GM12878 (cell line): ENCODE data around the gene MPDZ. TPM values are rescaled to one million over a fixed set of nuclear protein-coding genes. Genes with fewer than 3 reads are reported as not detected.

Source experiments
- ATAC-seq: fragments of 200-7000 bp; cut with Tn5 transposase; 3 replicates; pipeline ENCODE4 v1.9.1; 2020; ENCODE audit warnings: mild to moderate bottlenecking, moderate library complexity
- BruUV-seq: library from RNA; stranded (reverse); fragments of 400-500 nt; replicated peaks from 2 replicates; lab custom pipeline; 2021; lab: Mats Ljungman, UMichigan
- CTCF ChIA-PET: fragments of 300-600 bp; sonication (Branson Sonifier 250); formaldehyde crosslinking; extraction: SDS; loops from one replicate; lab custom pipeline; 2021; ENCODE audit warnings: inconsistent platforms; lab: Yijun Ruan, JAX
- POLR2A ChIA-PET: fragments of 350-600 bp; formaldehyde crosslinking; extraction: SDS; loops from one replicate; lab custom pipeline; 2021; ENCODE audit warnings: inconsistent platforms; lab: Charles Lee
- RAD21 ChIA-PET: fragments of 300-600 bp; sonication (Branson Sonifier 250); formaldehyde crosslinking; loops from one replicate; lab custom pipeline; 2023; ENCODE audit warnings: antibody characterized with exemption; ENCODE audit not compliant: unreplicated experiment; lab: Charles Lee
- SMC1A ChIA-PET: fragments of 300-600 bp; sonication (Branson Sonifier 250); formaldehyde crosslinking; loops from one replicate; lab custom pipeline; 2023; ENCODE audit not compliant: unreplicated experiment, uncharacterized antibody; lab: Charles Lee
- DNase-seq: peaks from one replicate; pipeline ENCODE4 v3.0.0-alpha.2; 2011; ENCODE audit warnings: low read depth, low spot score
- FAIRE-seq: peaks from 3 replicates; lab custom pipeline; 2011; peaks lifted over from hg19 to GRCh38; lab: Jason Lieb, UNC
- H2AFZ ChIP-seq: 2 replicates; pipeline ENCODE4 v1.6.0; 2011; ENCODE audit warnings: low read depth, low read length, control low read depth; ENCODE audit not compliant: control insufficient read depth
- H3K27ac ChIP-seq: 2 replicates; pipeline ENCODE4 v1.5.1; 2011; ENCODE audit warnings: control low read depth; ENCODE audit not compliant: control insufficient read depth, insufficient read depth
- H3K27me3 ChIP-seq, 2 experiments: replicated peaks in 1 of 2; 2 replicates each; pipeline versions ENCODE4 v1.6.0 to v1.6.1; 2011; ENCODE audit warnings: low read length in 1 of 2; ENCODE audit not compliant: control insufficient read depth in 2 of 2, insufficient read depth in 2 of 2
- H3K36me3 ChIP-seq, 2 experiments: 2 replicates each; pipeline ENCODE4 v1.5.1; 2011; ENCODE audit warnings: low read length in 1 of 2; ENCODE audit not compliant: control insufficient read depth in 2 of 2, insufficient read depth in 2 of 2
- H3K4me1 ChIP-seq: 2 replicates; pipeline ENCODE4 v1.6.1; 2011; ENCODE audit warnings: mild to moderate bottlenecking, low read length, moderate library complexity, mixed read lengths; ENCODE audit not compliant: control insufficient read depth, insufficient read depth
- H3K4me2 ChIP-seq: 2 replicates; pipeline ENCODE4 v1.6.0; 2011; ENCODE audit warnings: control low read depth; ENCODE audit not compliant: control insufficient read depth, insufficient read depth
- H3K4me3 ChIP-seq: fragments of 200-600 bp; sonication (generic); 2 replicates; pipeline ENCODE4 v1.5.1; 2016
- H3K79me2 ChIP-seq: 2 replicates; pipeline ENCODE4 v1.6.0; 2011; ENCODE audit warnings: low read length; ENCODE audit not compliant: control insufficient read depth, insufficient read depth
- H3K9ac ChIP-seq: 2 replicates; pipeline ENCODE4 v1.8.0; 2011; ENCODE audit warnings: low read length, control low read depth, mixed read lengths; ENCODE audit not compliant: control insufficient read depth, insufficient read depth
- H3K9me3 ChIP-seq: replicated peaks from 3 replicates; pipeline ENCODE4 v1.5.1; 2011; ENCODE audit warnings: mild to moderate bottlenecking, low read length; ENCODE audit not compliant: control insufficient read depth, insufficient read depth
- H4K20me1 ChIP-seq: 2 replicates; pipeline ENCODE4 v1.6.0; 2011; ENCODE audit not compliant: control insufficient read depth, insufficient read depth
- CREB1 ChIP-seq: IDR thresholded peaks from 2 replicates; pipeline ENCODE4 v1.6.1; 2012; ENCODE audit warnings: low read depth, mild to moderate bottlenecking, inconsistent platforms
- GATAD2B ChIP-seq: fragments of 450-650 bp; conservative IDR thresholded peaks from 2 replicates; pipeline ENCODE4 v1.6.1; 2017; ENCODE audit warnings: low read depth, mild to moderate bottlenecking, moderate library complexity
- IRF4 ChIP-seq: IDR thresholded peaks from 2 replicates; pipeline ENCODE4 v1.6.1; 2011; ENCODE audit warnings: low read depth, low read length
- JUND ChIP-seq: IDR thresholded peaks from 2 replicates; pipeline ENCODE4 v1.6.1; 2012; ENCODE audit warnings: low read depth, mild to moderate bottlenecking, low read length, improper control_type of control experiment, moderate library complexity
- PKNOX1 ChIP-seq: fragments of 450-650 bp; IDR thresholded peaks from 2 replicates; pipeline ENCODE4 v1.6.1; 2016; ENCODE audit warnings: mild to moderate bottlenecking
- RBBP5 ChIP-seq: fragments of 200-600 bp; sonication (generic); conservative IDR thresholded peaks from 2 replicates; pipeline ENCODE4 v1.6.1; 2016
- RELA ChIP-seq: fragments of 450-650 bp; IDR thresholded peaks from 2 replicates; pipeline ENCODE4 v1.8.0; 2014; ENCODE audit warnings: borderline replicate concordance; ENCODE audit not compliant: partially characterized antibody
- SKIL ChIP-seq: fragments of 450-650 bp; IDR thresholded peaks from 2 replicates; pipeline ENCODE4 v1.6.1; 2017; ENCODE audit warnings: mild to moderate bottlenecking, low read depth, inconsistent platforms; ENCODE audit not compliant: poor library complexity, severe bottlenecking
- STAT3 ChIP-seq: IDR thresholded peaks from 2 replicates; pipeline ENCODE4 v1.6.1; 2011; ENCODE audit warnings: low read depth, low read length, improper control_type of control experiment
- WGBS: methylation state at CpG from one replicate; pipeline ENCODE4 v1.1.6; 2016; ENCODE audit warnings: low lambda C conversion rate; ENCODE audit not compliant: insufficient replicate concordance, insufficient coverage; ENCODE audit errors: missing lambda C conversion rate; 5-methylcytosine and 5-hydroxymethylcytosine counted together
- in situ Hi-C: fragments of 300-500 bp; cut with MboI; formaldehyde crosslinking; loops from 9 replicates; pipeline ENCODE4 v1.14.3; 2018; ENCODE audit warnings: mixed read lengths
- intact Hi-C: fragments of 100-400 bp; cut with micrococcal nuclease; formaldehyde crosslinking; loops from one replicate; pipeline ENCODE4 v1.14.2; 2022; ENCODE audit not compliant: unreplicated experiment
- polyA plus RNA-seq, 11 experiments: library from polyadenylated mRNA; depleted of rRNA in 4 of 11; unstranded in 6 of 11; stranded (reverse) in 5 of 11; fragments of >200 nt; fragmentation: Nextera tagmentation in 4 of 11; fragmentation: Illumina TruSeq in 1 of 11; extraction: Ambion mirVana in 4 of 11; extraction: Trizol in 1 of 11; gene quantifications; 1 replicate in 1 of 11; 2 replicates in 10 of 11; pipeline versions ENCODE4 v1.2.1 to v1.2.3, GENCODE V29; 2011 to 2016; ENCODE audit warnings: inconsistent platforms in 2 of 11, missing spikeins in 2 of 11, low read depth in 1 of 11
- total RNA-seq, 4 experiments: library from RNA; depleted of rRNA in 3 of 4; stranded (reverse); fragments of >200 nt in 3 of 4; fragmentation: Illumina TruSeq in 1 of 4; extraction: Trizol in 1 of 4; gene quantifications; 2 replicates each; pipeline versions ENCODE4 v1.2.1 to v1.2.3, GENCODE V29; 2013 to 2021

MPDZ gene
- total and polyA plus RNA-seq, 10 of the 15 experiments (the other 5 are each of a cell fraction or from before 2014, with no cell fraction given): 0.36 TPM; not detected in 9

GRCh38 chr9:13190040-13190439 lies 89.5 kb downstream of the MPDZ start:
- no peak overlapping the region for H2AFZ ChIP-seq
- no peak overlapping the region for H3K27ac ChIP-seq
- 44% methylated on average over 4 of the region's 4 CpGs for WGBS
- no TSS peak for BruUV-seq
- no peaks in the 10 kb centered on the region for H3K79me2 ChIP-seq
- intact Hi-C loops: no loop called here
- no peak for FAIRE-seq
- no peaks in the 10 kb centered on the region for H4K20me1 ChIP-seq
- DNase-seq: no peak
- no peak overlapping the region for H3K4me3 ChIP-seq
- no peaks in the 10 kb centered on the region for H3K9me3 ChIP-seq
- in situ Hi-C loops: no loop called here
- H3K4me2 ChIP-seq: no peak overlapping the region
- H3K9ac ChIP-seq: no peak overlapping the region
- ChIA-PET RAD21 (no interaction called here), SMC1A (interaction anchor here (0.9 kb wide), 1 partner anchor 1337 kb away, joined by 4 read pairs; no protein-coding TSS in a partner anchor), CTCF (interaction anchor here (0.8 kb wide), 1 partner anchor 101 kb away, joined by 3 read pairs; no protein-coding TSS in a partner anchor), POLR2A (no interaction called here)
- no peaks in the 10 kb centered on the region for H3K27me3 ChIP-seq
- ATAC-seq: no peak
- H3K36me3 ChIP-seq: no peaks in the 10 kb centered on the region
- TF ChIP-seq JUND (no peak), CREB1 (no peak), RELA (no peak), GATAD2B (no peak), RBBP5 (no peak), PKNOX1 (no peak), STAT3 (no peak), SKIL (no peak), IRF4 (no peak)
- H3K4me1 ChIP-seq: no peaks in the 10 kb centered on the region
